GM18520 (cell line): ENCODE measurements around the gene SASH3.
"Not testable (repeated sequence)": the region's sequence is repeated elsewhere in the genome, so short reads cannot be mapped to it uniquely, and the experiment has no call there.

Experiments used
- ATAC-seq: cut with Tn5 transposase; IDR thresholded peaks from one replicate; pipeline ENCODE4 v1.9.1; 2021; ENCODE audit not compliant: unreplicated experiment

SASH3 gene

GRCh38 chrX:129779747-129780146, at the start of gene SASH3:
TSS of gene SASH3 (plus strand) at chrX:129779949. CDS start at chrX:129780098, 149 bp downstream.
- ATAC-seq = peak; percentile 18

- no peak for ATAC-seq
Measured at GRCh38 chrX:129731228-129731627, 48.5 kb upstream of the SASH3 start.

GRCh38 chrX:129732857-129733256, 46.9 kb upstream of the SASH3 start:
- ATAC-seq = no peak

- ATAC-seq = no peak
Measured at GRCh38 chrX:129733335-129733734, 46.4 kb upstream of the SASH3 start.

- no peak for ATAC-seq
Measured at GRCh38 chrX:129736491-129736890, 43.3 kb upstream of the SASH3 start.

- ATAC-seq = no peak
Measured at GRCh38 chrX:129737916-129738315, 41.8 kb upstream of the SASH3 start.

GRCh38 chrX:129738466-129739308, 41.1 kb upstream of the SASH3 start, which contains the start of gene XPNPEP2:
TSS of gene XPNPEP2 (plus strand) at chrX:129738979. CDS start at chrX:129739214, 235 bp downstream.
- no peak for ATAC-seq

GRCh38 chrX:129739578-129739977, 40.2 kb upstream of the SASH3 start:
- ATAC-seq = no peak

- no peak for ATAC-seq
Measured at GRCh38 chrX:129741880-129742758, 37.6 kb upstream of the SASH3 start.

GRCh38 chrX:129742759-129743152, 37.0 kb upstream of the SASH3 start:
- ATAC-seq = not testable (repeated sequence)

GRCh38 chrX:129743821-129744220, 35.9 kb upstream of the SASH3 start:
- ATAC-seq = no peak

- no peak for ATAC-seq
Measured at GRCh38 chrX:129744861-129745321, 34.9 kb upstream of the SASH3 start.

- no peak for ATAC-seq
Measured at GRCh38 chrX:129746557-129747470, 32.9 kb upstream of the SASH3 start.

- no peak for ATAC-seq
Measured at GRCh38 chrX:129747533-129747932, 32.2 kb upstream of the SASH3 start.

GRCh38 chrX:129748305-129748704, 31.4 kb upstream of the SASH3 start:
- no peak for ATAC-seq

- ATAC-seq = no peak
Measured at GRCh38 chrX:129749069-129749468, 30.7 kb upstream of the SASH3 start.

GRCh38 chrX:129750971-129751370, 28.8 kb upstream of the SASH3 start:
- ATAC-seq = no peak

- ATAC-seq = no peak
Measured at GRCh38 chrX:129754056-129755024, 25.4 kb upstream of the SASH3 start.
